ENCODE data around the gene MED13.
"Not testable (repeated sequence)": the region's sequence is repeated elsewhere in the genome, so short reads cannot be mapped to it uniquely, and the experiment has no call there.

The MED13 gene

GRCh38 chr17:61904094-61904710 is 160.9 kb downstream of the MED13 start:
- Histone ChIP-seq H3K4me1 (ENCODE audit: control insufficient read depth in 5 of 5, insufficient read depth in 5 of 5, low read length in 5 of 5) (no peaks in the 10 kb centered on the region), H3K27me3 (ENCODE audit: control insufficient read depth in 5 of 5, insufficient read depth in 4 of 5, low read length in 5 of 5) (no peaks in the 10 kb centered on the region), H3K9ac (ENCODE audit: low read length in 5 of 5) (no peak overlapping the region), H3K4me3 (ENCODE audit: low read depth in 1 of 5, low read length in 5 of 5) (no peak overlapping the region), H3K36me3 (ENCODE audit: control insufficient read depth in 5 of 5, insufficient read depth in 5 of 5, low read length in 5 of 5) (peaks cover 37 to 66% (median 39%) of the 10 kb centered on the region in 5 donors), H3K9me3 (ENCODE audit: control insufficient read depth in 5 of 5, low read length in 5 of 5) (no peaks in the 10 kb centered on the region), H3K27ac (ENCODE audit: low read depth, low read length) (no peak overlapping the region)

GRCh38 chr17:61903251-61903650 is 161.8 kb downstream of the MED13 start:
- no peaks in the 10 kb centered on the region for H3K4me1 ChIP-seq (ENCODE audit: control insufficient read depth in 5 of 5, insufficient read depth in 5 of 5, low read length in 5 of 5)
- no peak overlapping the region for H3K4me3 ChIP-seq (ENCODE audit: low read depth in 1 of 5, low read length in 5 of 5)
- H3K27me3 ChIP-seq (ENCODE audit: control insufficient read depth in 5 of 5, insufficient read depth in 4 of 5, low read length in 5 of 5), result no peaks in the 10 kb centered on the region
- no peak overlapping the region for H3K9ac ChIP-seq (ENCODE audit: low read length in 5 of 5)
- H3K9me3 ChIP-seq (ENCODE audit: control insufficient read depth in 5 of 5, low read length in 5 of 5), result no peaks in the 10 kb centered on the region
- H3K36me3 ChIP-seq (ENCODE audit: control insufficient read depth in 5 of 5, insufficient read depth in 5 of 5, low read length in 5 of 5), result peaks cover 35 to 73% (median 40%) of the 10 kb centered on the region in 5 donors
- H3K27ac ChIP-seq (ENCODE audit: low read depth, low read length), result no peak overlapping the region

GRCh38 chr17:61897548-61898180 is 167.4 kb downstream of the MED13 start:
- no peak overlapping the region for H3K9ac ChIP-seq (ENCODE audit: low read length in 5 of 5)
- H3K27ac ChIP-seq (ENCODE audit: low read depth, low read length), result no peak overlapping the region
- no peaks in the 10 kb centered on the region for H3K27me3 ChIP-seq (ENCODE audit: control insufficient read depth in 5 of 5, insufficient read depth in 4 of 5, low read length in 5 of 5)
- peaks cover 13 to 65% (median 33%) of the 10 kb centered on the region in 5 donors for H3K36me3 ChIP-seq (ENCODE audit: control insufficient read depth in 5 of 5, insufficient read depth in 5 of 5, low read length in 5 of 5)
- no peaks in the 10 kb centered on the region for H3K4me1 ChIP-seq (ENCODE audit: control insufficient read depth in 5 of 5, insufficient read depth in 5 of 5, low read length in 5 of 5)
- H3K9me3 ChIP-seq (ENCODE audit: control insufficient read depth in 5 of 5, low read length in 5 of 5), result no peaks in the 10 kb centered on the region
- no peak overlapping the region for H3K4me3 ChIP-seq (ENCODE audit: low read depth in 1 of 5, low read length in 5 of 5)

DNA sequence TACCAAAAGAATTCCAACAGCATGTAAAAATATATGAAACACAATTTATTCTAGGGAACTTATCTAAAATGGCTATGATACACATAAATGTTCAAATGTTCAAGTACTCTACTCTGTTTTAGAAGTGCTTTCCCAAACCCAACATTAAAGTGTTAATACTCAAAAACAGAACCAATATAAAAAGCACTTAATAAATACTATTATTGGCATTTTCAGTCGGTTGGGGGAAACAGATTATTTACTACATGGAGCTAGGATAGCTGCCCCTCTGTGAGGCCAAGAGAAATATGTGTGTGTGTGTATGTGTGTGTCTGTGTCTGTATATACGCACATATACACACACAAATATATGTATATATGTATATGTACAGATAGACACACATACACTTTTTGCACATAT is 169.7 kb downstream of the MED13 start:
- Histone ChIP-seq H3K36me3 (ENCODE audit: control insufficient read depth in 5 of 5, insufficient read depth in 5 of 5, low read length in 5 of 5) (peaks cover 9 to 67% (median 37%) of the 10 kb centered on the region in 5 donors), H3K27ac (ENCODE audit: low read depth, low read length) (no peak overlapping the region), H3K4me3 (ENCODE audit: low read depth in 1 of 5, low read length in 5 of 5) (no peak overlapping the region), H3K4me1 (ENCODE audit: control insufficient read depth in 5 of 5, insufficient read depth in 5 of 5, low read length in 5 of 5) (no peaks in the 10 kb centered on the region), H3K9ac (ENCODE audit: low read length in 5 of 5) (no peak overlapping the region), H3K9me3 (ENCODE audit: control insufficient read depth in 5 of 5, low read length in 5 of 5) (no peaks in the 10 kb centered on the region), H3K27me3 (ENCODE audit: control insufficient read depth in 5 of 5, insufficient read depth in 4 of 5, low read length in 5 of 5) (no peaks in the 10 kb centered on the region)

GRCh38 chr17:61894310-61894709 is 170.8 kb downstream of the MED13 start:
- not testable (repeated sequence) for H3K4me1 ChIP-seq (ENCODE audit: control insufficient read depth in 5 of 5, insufficient read depth in 5 of 5, low read length in 5 of 5); H3K4me3 ChIP-seq (ENCODE audit: low read depth in 1 of 5, low read length in 5 of 5); H3K27me3 ChIP-seq (ENCODE audit: control insufficient read depth in 5 of 5, insufficient read depth in 4 of 5, low read length in 5 of 5); H3K9ac ChIP-seq (ENCODE audit: low read length in 5 of 5); H3K9me3 ChIP-seq (ENCODE audit: control insufficient read depth in 5 of 5, low read length in 5 of 5); H3K27ac ChIP-seq (ENCODE audit: low read depth, low read length)
- peaks cover 11 to 67% (median 45%) of the 10 kb centered on the region in 5 donors for H3K36me3 ChIP-seq (ENCODE audit: control insufficient read depth in 5 of 5, insufficient read depth in 5 of 5, low read length in 5 of 5)

Measured in subcutaneous abdominal adipose tissue (tissue), 5 donors.